Measurements from ENCODE around the gene MBD3L2.
"Not testable (repeated sequence)": the region's sequence is repeated elsewhere in the genome, so short reads cannot be mapped to it uniquely, and the experiment has no call there.

The MBD3L2 gene

GRCh38 chr19:7049021-7049420, at the start of gene MBD3L2:
Gene MBD3L2, plus strand, starts transcription at chr19:7049321. Its CDS starts 53 bp downstream, at chr19:7049374.
- not testable (repeated sequence) for DNase-seq (ENCODE audit: low read depth in 1 of 2, low spot score in 1 of 2)

- no peak for DNase-seq (ENCODE audit: low read depth in 1 of 2, low spot score in 1 of 2)
These were observed 49.2 kb upstream of the MBD3L2 start for GRCh38 chr19:6999933-7000332.

- DNase-seq (ENCODE audit: low read depth in 1 of 2, low spot score in 1 of 2) = no peak
These were observed 48.8 kb upstream of the MBD3L2 start for GRCh38 chr19:7000333-7000732.

DNA sequence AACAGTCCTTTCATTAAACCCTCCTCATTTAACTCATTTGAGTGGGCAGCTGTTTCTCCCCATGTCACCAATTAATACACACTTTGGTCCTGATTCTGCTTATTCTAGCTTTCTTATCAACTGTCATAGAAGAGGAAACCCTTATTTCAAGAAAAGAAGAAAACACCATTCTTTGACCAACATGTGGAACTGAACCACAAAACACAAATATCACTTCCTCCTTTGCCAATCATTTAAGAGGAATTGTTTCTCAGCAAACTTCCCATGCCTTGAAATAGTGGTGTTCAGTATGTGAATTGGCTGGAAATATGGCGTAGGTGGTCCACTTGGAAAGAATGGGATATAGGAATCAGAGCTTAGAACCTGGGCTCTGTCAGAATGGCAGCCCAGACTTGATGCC, 48.3 kb upstream of the MBD3L2 start:
- no peak for DNase-seq (ENCODE audit: low read depth in 1 of 2, low spot score in 1 of 2)

DNA sequence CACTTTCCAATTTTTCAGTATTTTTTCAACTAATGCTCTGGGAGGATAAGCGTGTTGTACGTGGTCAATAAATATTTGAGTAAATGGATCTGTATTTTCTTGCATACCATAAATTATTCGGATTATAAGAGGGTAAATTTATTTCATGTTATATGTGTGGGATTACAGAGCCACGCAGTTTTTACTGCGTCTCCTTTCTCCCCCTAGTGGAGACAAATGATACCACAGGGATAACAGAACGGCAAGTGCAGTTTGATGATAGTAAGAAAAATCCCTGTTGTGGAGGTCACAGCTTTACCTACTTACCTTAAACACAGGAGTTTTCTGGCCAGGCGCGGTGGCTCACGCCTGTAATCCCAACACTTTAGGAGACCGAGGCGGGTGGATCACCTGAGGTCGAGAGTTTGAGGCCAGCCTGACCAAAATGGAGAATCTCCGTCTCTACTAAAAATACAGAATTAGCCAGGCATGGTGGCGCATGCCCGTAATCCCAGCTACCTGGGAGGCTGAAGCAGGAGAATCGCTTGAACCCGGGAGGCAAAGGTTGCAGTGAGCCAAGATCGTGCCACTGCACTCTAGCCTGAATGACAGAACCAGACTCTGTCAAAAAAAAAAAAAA, 44.7 kb upstream of the MBD3L2 start:
- DNase-seq (ENCODE audit: low read depth in 1 of 2, low spot score in 1 of 2) = no peak

- DNase-seq (ENCODE audit: low read depth in 1 of 2, low spot score in 1 of 2) = no peak
These were observed 42.9 kb upstream of the MBD3L2 start for GRCh38 chr19:7006135-7006704.

- no peak for DNase-seq (ENCODE audit: low read depth in 1 of 2, low spot score in 1 of 2)
These were observed 41.3 kb upstream of the MBD3L2 start for GRCh38 chr19:7007859-7008258.

DNA sequence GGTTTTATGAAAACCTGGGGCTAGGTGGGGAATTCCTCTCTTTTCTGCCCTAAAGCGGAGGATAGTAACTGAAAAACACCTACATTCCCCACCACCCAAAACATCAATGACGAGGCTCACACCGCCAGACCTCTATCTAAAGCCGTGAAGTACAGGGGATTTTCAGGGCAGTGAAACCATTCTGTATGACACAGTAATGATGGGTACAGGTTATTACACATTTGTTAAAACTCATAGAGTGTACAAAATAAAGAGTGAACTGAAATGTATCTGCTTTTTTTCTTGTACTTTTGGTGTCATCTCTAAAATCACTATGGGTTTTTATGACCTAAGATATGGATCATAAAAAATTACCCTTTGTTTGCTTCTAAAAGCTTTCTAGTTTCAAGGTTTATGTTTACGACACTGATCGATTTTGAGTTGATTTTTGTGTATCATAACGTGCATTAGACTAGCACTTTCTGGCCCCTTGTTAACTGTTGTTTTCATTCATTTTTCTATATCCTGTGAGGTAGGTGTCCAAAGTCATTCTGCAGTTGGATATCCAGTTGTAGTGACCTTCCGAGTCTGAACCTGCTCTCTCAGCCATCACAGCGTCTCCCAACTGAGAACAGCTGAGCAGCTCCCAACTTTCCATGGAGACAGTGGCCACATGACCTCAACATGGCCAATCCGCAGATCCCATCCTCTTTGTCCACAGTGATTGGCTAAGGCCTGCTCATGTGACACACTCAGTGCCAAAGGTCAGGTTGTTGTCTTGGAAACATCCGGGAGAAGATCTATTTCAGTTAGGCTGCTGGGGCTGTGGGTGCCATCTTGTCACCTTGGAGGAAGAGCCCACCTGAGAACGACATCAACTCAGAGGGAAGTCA, 38.2 kb upstream of the MBD3L2 start:
- DNase-seq (ENCODE audit: low read depth in 1 of 2, low spot score in 1 of 2) = no peak

DNA sequence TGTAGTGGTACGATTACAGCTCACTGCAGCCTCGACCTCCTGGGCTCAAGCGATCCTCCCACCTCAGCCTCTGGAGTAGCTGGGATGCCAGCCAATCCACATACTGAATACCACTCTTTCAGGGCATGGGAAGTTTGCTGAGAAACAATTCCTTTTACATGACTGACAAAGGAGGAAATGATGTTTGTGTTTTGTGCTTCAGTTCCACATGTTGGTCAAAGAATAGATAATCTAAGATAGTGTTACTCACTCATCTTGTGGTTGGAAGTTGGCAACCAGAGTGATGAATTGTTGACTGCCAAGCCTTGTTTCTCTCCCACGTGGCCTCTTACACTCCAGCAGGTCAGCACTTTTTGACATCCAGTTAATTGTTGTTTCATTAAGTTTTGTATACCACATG, 35.4 kb upstream of the MBD3L2 start:
- DNase-seq (ENCODE audit: low read depth in 1 of 2, low spot score in 1 of 2) = no peak

DNA sequence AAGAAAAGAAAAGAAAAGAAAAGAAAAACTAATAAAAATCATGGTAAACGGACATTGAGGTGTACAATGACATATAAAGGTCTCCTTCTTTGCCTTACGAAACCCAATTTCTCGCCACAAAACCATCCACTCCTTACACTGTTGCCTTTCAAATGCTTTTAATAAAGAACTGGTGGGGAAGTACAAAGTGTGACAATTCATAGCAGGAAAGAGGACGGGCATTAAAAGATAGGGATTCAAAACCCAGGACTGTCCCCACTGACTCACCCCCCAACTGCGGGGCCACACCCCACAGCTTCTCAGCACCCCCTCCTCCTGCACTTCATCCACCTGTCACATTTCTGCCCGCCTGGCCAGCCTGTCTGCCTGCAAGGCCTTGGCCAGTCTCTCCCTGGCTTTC, 30.3 kb upstream of the MBD3L2 start:
- no peak for DNase-seq (ENCODE audit: low read depth in 1 of 2, low spot score in 1 of 2)

DNA sequence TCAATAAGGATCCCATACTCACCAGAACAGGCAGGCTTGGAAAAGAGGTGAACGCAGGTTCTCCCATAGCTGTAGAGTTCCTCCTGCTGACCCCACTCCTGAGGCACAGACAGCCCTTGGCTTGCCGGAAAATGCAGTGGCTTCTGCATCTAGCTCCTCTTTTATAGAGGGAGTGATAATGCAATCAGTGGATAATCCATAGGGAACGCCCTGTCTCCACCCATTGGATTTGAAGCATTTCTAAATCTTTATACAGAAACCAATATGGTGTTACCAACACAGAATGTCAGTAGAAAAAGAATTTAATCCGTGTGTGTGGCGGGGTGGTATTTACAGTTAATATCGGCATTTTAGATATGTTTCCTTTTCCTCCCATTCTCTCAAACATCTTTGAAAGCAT, 27.8 kb upstream of the MBD3L2 start, which contains the start of gene MBD3L2B:
TSS of gene MBD3L2B (minus strand) at position 101 of the 400 bp plus-strand sequence. CDS start at position 67, 34 bp downstream.
- DNase-seq (ENCODE audit: low read depth in 1 of 2, low spot score in 1 of 2) = not testable (repeated sequence)

DNA sequence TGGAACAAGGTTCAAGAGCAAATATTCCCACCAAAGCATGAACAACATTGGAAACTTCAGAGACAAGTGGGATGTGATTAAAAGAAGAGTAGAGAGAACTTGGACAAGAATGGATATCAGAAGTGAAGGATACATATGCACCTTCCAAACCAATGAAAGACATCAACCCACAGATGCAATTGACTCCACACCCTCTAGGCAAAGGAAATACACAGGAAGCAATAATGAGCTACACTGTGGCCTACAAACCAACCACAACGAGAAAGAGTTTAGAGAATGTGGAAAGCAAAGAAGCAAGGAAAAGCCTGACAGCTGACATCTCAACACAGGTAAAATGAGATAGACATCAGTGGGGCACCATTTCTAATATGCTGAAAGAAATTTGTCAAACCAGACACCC, 20.3 kb upstream of the MBD3L2 start:
- not testable (repeated sequence) for DNase-seq (ENCODE audit: low read depth in 1 of 2, low spot score in 1 of 2)

- DNase-seq (ENCODE audit: low read depth in 1 of 2, low spot score in 1 of 2) = not testable (repeated sequence)
These were observed 18.8 kb upstream of the MBD3L2 start, which contains the start of gene MBD3L5 for GRCh38 chr19:7030278-7030677. Gene MBD3L5, plus strand, starts transcription at chr19:7030578. Its CDS starts 34 bp downstream, at chr19:7030612.

DNA sequence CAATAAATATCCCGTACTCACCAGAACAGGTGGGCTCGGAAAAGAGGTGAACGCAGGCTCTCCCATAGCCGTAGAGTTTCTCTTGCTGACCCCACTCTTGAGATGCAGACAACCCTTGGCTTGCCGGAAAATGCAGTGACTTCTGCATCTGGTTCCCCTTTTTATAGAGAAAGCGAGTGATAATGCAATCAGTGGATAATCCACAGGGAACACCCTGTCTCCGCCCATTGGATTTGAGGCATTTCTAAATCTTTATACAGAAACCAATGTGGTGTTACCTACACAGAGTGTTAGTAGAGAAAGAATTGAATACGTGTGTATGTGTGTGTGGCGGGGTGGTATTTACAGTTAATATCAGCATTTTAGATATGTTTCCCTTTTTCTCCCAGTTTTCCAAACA, 9.0 kb upstream of the MBD3L2 start, which contains the start of gene MBD3L4:
TSS of gene MBD3L4 (minus strand) at position 101 of the 400 bp plus-strand sequence. CDS start at position 66, 35 bp downstream.
- not testable (repeated sequence) for DNase-seq (ENCODE audit: low read depth in 1 of 2, low spot score in 1 of 2)

DNA sequence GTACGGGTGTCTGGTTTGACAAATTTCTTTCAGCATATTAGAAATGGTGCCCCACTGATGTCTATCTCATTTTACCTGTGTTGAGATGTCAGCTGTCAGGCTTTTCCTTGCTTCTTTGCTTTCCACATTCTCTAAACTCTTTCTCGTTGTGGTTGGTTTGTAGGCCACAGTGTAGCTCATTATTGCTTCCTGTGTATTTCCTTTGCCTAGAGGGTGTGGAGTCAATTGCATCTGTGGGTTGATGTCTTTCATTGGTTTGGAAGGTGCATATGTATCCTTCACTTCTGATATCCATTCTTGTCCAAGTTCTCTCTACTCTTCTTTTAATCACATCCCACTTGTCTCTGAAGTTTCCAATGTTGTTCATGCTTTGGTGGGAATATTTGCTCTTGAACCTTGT, 7.6 kb upstream of the MBD3L2 start:
- DNase-seq (ENCODE audit: low read depth in 1 of 2, low spot score in 1 of 2) = not testable (repeated sequence)

- not testable (repeated sequence) for DNase-seq (ENCODE audit: low read depth in 1 of 2, low spot score in 1 of 2)
These were observed 2.3 kb downstream of the MBD3L2 start for GRCh38 chr19:7051421-7051820.

GRCh38 chr19:7052896-7053295, 3.8 kb downstream of the MBD3L2 start:
- not testable (repeated sequence) for DNase-seq (ENCODE audit: low read depth in 1 of 2, low spot score in 1 of 2)

DNA sequence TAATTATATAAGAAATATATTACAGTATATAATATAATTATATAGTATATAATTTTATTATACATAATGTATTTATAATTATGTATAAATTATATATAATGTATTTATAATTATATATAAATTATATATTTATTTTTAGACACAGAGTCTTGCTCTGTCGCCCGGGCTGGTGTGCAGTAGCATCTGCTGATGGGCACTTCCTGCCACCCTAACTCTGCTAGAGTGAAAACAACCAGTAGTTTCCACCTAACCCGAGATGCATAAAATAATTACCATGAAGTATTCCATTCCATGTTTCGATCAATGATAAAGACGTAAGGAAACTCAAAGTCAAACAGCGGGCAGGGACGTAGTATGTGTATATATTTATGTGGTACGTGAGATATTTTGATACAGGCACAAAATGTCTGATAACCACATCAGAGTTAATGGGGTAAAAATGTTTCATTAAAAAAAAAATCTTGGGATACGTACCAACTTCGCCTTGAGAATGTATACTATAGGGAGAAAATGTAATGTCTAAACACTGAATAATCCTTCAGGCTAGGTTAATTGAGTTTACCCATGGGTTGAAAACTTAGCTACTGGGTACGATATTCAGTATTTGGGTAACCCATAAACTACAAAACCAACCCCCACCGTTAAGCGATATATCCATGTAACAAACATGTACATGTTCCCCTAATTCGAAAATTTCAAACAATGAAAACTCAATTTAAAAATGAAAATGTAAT, 5.7 kb downstream of the MBD3L2 start:
- not testable (repeated sequence) for DNase-seq (ENCODE audit: low read depth in 1 of 2, low spot score in 1 of 2)

GRCh38 chr19:7055679-7056078, 6.6 kb downstream of the MBD3L2 start:
- DNase-seq (ENCODE audit: low read depth in 1 of 2, low spot score in 1 of 2) = not testable (repeated sequence)

GRCh38 chr19:7056371-7056770, 7.2 kb downstream of the MBD3L2 start:
- not testable (repeated sequence) for DNase-seq (ENCODE audit: low read depth in 1 of 2, low spot score in 1 of 2)

GRCh38 chr19:7058576-7058975, 9.5 kb downstream of the MBD3L2 start, which contains the start of gene MBD3L3:
Gene MBD3L3, minus strand, starts transcription at chr19:7058676. Its CDS starts 71 bp downstream, at chr19:7058605.
- DNase-seq (ENCODE audit: low read depth in 1 of 2, low spot score in 1 of 2) = not testable (repeated sequence)
